Cardiac septum (tissue), 1 donor: Measurements from ENCODE around the gene ASIP. TPM values are rescaled to one million over a fixed set of nuclear protein-coding genes. Genes with fewer than 3 reads are reported as not detected.
A peak's percentile ranks its signal among the peaks of the same experiment; 100 is the strongest.
"Not testable (repeated sequence)": the region's sequence is repeated elsewhere in the genome, so short reads cannot be mapped to it uniquely, and the experiment has no call there.

Source experiments
- DNase-seq: peaks from one replicate; pipeline ENCODE4 v3.0.0-alpha.2; 2020; ENCODE audit warnings: low spot score
- intact Hi-C: fragments of 100-400 bp; cut with DNase I; formaldehyde crosslinking; loops from one replicate; pipeline ENCODE4 v1.14.0; 2022
- total RNA-seq: library from RNA; stranded (reverse); fragmentation: NEBNext Ultra II Directional; extraction: Animal tissue kit (Norgen Biotek cat#: 25700); gene quantifications from one replicate; pipeline ENCODE4 v1.2.1, GENCODE V29; 2021
- donor health status: DM: no; HTN: no; CAD: no.

Gene ASIP
- total RNA-seq, 1 donor from 2014 or later: 10.5 TPM

GRCh38 chr20:34240121-34240520, 1.1 kb upstream of the ASIP start:
- DNase-seq: no peak
- intact Hi-C loops: no loop called here

GRCh38 chr20:34242015-34242414, 792 bp downstream of the ASIP start:
- DNase-seq, intact Hi-C loops: not testable (repeated sequence)

GRCh38 chr20:34242879-34243278, 1.7 kb downstream of the ASIP start:
- intact Hi-C loops: no loop called here
- DNase-seq: no peak

GRCh38 chr20:34243377-34243776, 2.2 kb downstream of the ASIP start:
- intact Hi-C loops: no loop called here
- no peak for DNase-seq

- DNase-seq: no peak
- intact Hi-C loops: no loop called here
Observed at GRCh38 chr20:34246126-34246626, 5.0 kb downstream of the ASIP start.

- intact Hi-C loops: no loop called here
- no peak for DNase-seq
Observed at GRCh38 chr20:34249291-34249690, 8.1 kb downstream of the ASIP start.

- DNase-seq: no peak
- intact Hi-C loops: no loop called here
Observed at GRCh38 chr20:34250005-34250404, 8.8 kb downstream of the ASIP start.

GRCh38 chr20:34251619-34252018, 10.4 kb downstream of the ASIP start:
- intact Hi-C loops: no loop called here
- no peak for DNase-seq

GRCh38 chr20:34252431-34253086, 11.3 kb downstream of the ASIP start:
- DNase-seq: not testable (repeated sequence)

GRCh38 chr20:34254979-34255378, 13.8 kb downstream of the ASIP start:
- no peak for DNase-seq
- intact Hi-C loops: no loop called here

More at GRCh38 chr20:34252431-34253086, 11.3 kb downstream of the ASIP start:
- intact Hi-C loops: not testable (repeated sequence)

GRCh38 chr20:34256629-34257124, 15.5 kb downstream of the ASIP start:
- intact Hi-C loops: no loop called here
- DNase-seq: no peak

- no peak for DNase-seq
- intact Hi-C loops: no loop called here
Observed at GRCh38 chr20:34260208-34260942, 19.2 kb downstream of the ASIP start.

GRCh38 chr20:34262488-34263288, 21.5 kb downstream of the ASIP start:
- peak; percentile 77 for DNase-seq
- intact Hi-C loops: no loop called here

- intact Hi-C loops, DNase-seq: not testable (repeated sequence)
Observed at GRCh38 chr20:34263468-34263867, 22.2 kb downstream of the ASIP start.

GRCh38 chr20:34264141-34264540, 22.9 kb downstream of the ASIP start:
- no peak for DNase-seq
- intact Hi-C loops: no loop called here

- DNase-seq: no peak
- intact Hi-C loops: loop anchor here (5.0 kb wide), 1 partner anchor 34 kb away; the partner anchor contains the start of gene AHCY
Observed at GRCh38 chr20:34268145-34268544, 26.9 kb downstream of the ASIP start.

GRCh38 chr20:34268851-34269636, 27.8 kb downstream of the ASIP start:
- DNase-seq: peak; percentile 78
- intact Hi-C loops: loop anchor here (5.0 kb wide), 1 partner anchor 33 kb away; the partner anchor contains the start of gene AHCY

- DNase-seq: no peak
- intact Hi-C loops: loop anchor here (5.0 kb wide), 1 partner anchor 32 kb away; the partner anchor contains the start of gene AHCY
Observed at GRCh38 chr20:34269996-34270627, 28.9 kb downstream of the ASIP start.

GRCh38 chr20:34271956-34272355, 30.7 kb downstream of the ASIP start:
- no peak for DNase-seq
- intact Hi-C loops: no loop called here
